Neural crest cell (in vitro differentiated cells): ENCODE results near the gene AMIGO3. TPM values are rescaled to one million over a fixed set of nuclear protein-coding genes. Genes with fewer than 3 reads are reported as not detected.

ENCODE experiments used
- DNase-seq: peaks from one replicate; pipeline ENCODE4 v3.0.0; 2021; ENCODE audit warnings: low read depth, mixed read lengths, low spot score
- H3K27ac Mint-ChIP-seq: one replicate; pipeline ENCODE4 v1.8.0; 2021; ENCODE audit warnings: mild to moderate bottlenecking, mixed read lengths; ENCODE audit not compliant: unreplicated experiment
- H3K27me3 Mint-ChIP-seq: 2 replicates; pipeline ENCODE4 v1.8.0; 2021; ENCODE audit warnings: low read depth, mild to moderate bottlenecking, mixed read lengths
- H3K36me3 Mint-ChIP-seq: 2 replicates; pipeline ENCODE4 v1.8.0; 2021; ENCODE audit warnings: low read depth, mild to moderate bottlenecking, mixed read lengths
- H3K4me1 Mint-ChIP-seq: 2 replicates; pipeline ENCODE4 v1.8.0; 2021; ENCODE audit warnings: mixed read lengths
- H3K4me3 Mint-ChIP-seq: one replicate; pipeline ENCODE4 v1.8.0; 2021; ENCODE audit warnings: mild to moderate bottlenecking, mixed read lengths
- H3K9me3 Mint-ChIP-seq: 2 replicates; pipeline ENCODE4 v1.8.0; 2021; ENCODE audit warnings: mixed read lengths
- total RNA-seq: library from RNA; stranded (reverse); gene quantifications from 2 replicates; pipeline ENCODE4 v1.2.1, GENCODE V29; 2021
- TF ChIP-seq, protein P1 (sequence below): fragments of 200-600 bp; sonication (generic); conservative IDR thresholded peaks from 2 replicates; pipeline ENCODE4 v1.5.0; 2021; ENCODE audit warnings: antibody characterized with exemption, mild to moderate bottlenecking

AMIGO3 gene
- total RNA-seq, 1 donor from 2014 or later, result 0.96 TPM

DNA sequence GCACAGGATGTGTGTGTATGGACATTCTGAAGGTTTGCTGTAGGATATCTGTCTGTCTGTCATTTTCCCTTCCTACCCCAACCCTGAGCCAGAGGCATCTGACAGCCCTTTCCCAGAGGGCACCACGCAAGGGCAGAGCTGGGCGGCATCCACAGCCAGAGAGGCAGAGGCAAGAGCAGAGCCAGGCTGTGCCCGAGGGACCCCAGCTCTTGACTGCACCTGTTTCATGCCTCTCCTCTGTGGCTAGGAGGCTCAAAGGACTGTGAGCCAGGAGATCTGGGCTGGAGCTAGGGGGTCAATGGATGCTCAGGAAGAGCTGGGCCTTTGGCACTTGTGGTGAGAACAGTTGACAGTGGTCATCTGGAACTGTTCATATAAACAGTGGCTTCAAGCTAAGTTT is 50.1 kb downstream of the AMIGO3 start:
- no peak overlapping the region for H3K4me3 Mint-ChIP-seq
- TF ChIP-seq, protein P1, sequence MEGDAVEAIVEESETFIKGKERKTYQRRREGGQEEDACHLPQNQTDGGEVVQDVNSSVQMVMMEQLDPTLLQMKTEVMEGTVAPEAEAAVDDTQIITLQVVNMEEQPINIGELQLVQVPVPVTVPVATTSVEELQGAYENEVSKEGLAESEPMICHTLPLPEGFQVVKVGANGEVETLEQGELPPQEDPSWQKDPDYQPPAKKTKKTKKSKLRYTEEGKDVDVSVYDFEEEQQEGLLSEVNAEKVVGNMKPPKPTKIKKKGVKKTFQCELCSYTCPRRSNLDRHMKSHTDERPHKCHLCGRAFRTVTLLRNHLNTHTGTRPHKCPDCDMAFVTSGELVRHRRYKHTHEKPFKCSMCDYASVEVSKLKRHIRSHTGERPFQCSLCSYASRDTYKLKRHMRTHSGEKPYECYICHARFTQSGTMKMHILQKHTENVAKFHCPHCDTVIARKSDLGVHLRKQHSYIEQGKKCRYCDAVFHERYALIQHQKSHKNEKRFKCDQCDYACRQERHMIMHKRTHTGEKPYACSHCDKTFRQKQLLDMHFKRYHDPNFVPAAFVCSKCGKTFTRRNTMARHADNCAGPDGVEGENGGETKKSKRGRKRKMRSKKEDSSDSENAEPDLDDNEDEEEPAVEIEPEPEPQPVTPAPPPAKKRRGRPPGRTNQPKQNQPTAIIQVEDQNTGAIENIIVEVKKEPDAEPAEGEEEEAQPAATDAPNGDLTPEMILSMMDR, result no peak
- peaks cover 35% of the 10 kb centered on the region for H3K4me1 Mint-ChIP-seq
- no peak for DNase-seq
- H3K27me3 Mint-ChIP-seq, result peaks cover 2% of the 10 kb centered on the region
- H3K9me3 Mint-ChIP-seq, result no peaks in the 10 kb centered on the region
- H3K36me3 Mint-ChIP-seq, result no peaks in the 10 kb centered on the region
- no peak overlapping the region for H3K27ac Mint-ChIP-seq

DNA sequence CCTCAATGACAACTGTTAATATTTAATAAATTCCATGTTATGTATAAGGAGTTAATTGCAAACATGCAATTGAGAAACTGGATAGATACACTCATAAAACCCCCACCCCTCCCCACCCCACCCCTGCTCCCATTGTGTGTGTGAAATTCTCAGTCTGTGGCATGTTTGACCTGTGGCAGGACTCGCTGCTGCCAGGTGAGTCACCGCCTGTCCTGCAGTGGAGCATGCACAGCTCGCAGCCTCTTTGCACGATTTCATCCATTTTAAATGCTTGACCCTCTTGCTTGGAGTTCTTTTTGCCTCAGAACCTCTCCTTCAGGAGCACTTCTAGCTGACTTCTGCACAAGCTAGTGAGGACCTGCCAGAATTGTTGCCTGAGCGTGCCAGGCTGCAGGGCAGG is 50.6 kb downstream of the AMIGO3 start:
- no peak for DNase-seq
- H3K27ac Mint-ChIP-seq, result no peak overlapping the region
- H3K4me1 Mint-ChIP-seq, result peaks cover 34% of the 10 kb centered on the region
- H3K36me3 Mint-ChIP-seq, result no peaks in the 10 kb centered on the region
- TF ChIP-seq, protein P1, result no peak
- no peak overlapping the region for H3K4me3 Mint-ChIP-seq
- H3K27me3 Mint-ChIP-seq, result peaks cover 2% of the 10 kb centered on the region
- no peaks in the 10 kb centered on the region for H3K9me3 Mint-ChIP-seq

DNA sequence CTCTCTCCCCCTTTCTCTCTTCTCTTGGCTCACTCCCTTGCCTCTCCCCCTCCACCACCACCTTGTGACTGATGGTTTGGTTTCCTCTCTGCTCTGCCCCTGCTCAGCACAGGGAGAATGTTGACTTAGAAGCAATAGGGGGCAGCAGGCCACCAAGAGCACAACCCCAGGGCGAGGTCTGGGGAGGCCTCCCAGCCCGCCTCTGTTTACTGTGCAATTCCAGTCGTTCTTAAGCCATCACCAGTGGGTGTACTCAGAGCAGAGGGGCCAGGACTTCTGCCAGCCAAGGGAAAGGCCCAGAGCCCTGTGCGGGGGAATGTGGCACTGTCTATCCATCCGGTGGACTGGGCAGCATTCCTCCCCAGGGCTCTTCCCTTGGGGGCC is 51.1 kb downstream of the AMIGO3 start:
- no peak for DNase-seq
- no peaks in the 10 kb centered on the region for H3K27me3 Mint-ChIP-seq
- peaks cover 29% of the 10 kb centered on the region for H3K4me1 Mint-ChIP-seq
- peak overlapping the region; percentile 3 for H3K4me3 Mint-ChIP-seq
- peak overlapping the region; percentile 37 for H3K27ac Mint-ChIP-seq
- TF ChIP-seq, protein P1, result no peak
- H3K36me3 Mint-ChIP-seq, result no peaks in the 10 kb centered on the region
- no peaks in the 10 kb centered on the region for H3K9me3 Mint-ChIP-seq

DNA sequence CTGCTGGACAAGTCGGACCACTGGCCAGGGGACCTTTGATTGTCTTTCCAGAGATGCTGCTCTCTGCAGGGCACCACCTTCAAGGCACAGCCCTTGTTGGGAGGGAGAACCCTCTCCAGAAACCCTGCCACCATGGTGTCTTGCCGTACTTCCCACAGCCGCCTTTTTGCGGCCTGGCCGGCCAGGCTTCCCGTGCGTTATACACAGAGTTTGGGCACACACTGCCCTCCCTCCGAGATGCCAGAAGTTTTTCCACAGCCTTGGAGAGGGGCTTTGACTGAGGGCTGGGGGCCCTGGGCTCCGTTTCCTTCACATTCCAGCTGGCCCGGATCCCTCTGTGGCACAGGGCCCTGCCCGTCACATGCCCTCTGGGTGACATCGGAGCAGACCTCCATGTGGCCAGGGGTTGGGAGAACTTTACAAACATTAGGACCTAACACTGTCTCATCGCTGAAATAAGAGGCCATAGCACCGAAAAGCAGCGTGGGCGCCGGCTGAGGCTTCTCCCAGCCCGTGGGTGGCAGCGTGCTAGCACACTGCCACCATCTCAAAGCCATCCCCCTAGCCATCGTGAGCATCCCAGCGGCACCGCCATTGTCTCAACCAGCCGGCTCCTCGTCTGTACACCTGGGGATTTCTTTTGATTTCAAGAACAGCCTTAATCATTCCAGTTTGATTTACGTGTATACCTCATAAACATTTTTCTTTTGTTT is 51.6 kb downstream of the AMIGO3 start:
- Mint-ChIP-seq H3K27ac (peak overlapping the region; percentile 27), H3K36me3 (no peaks in the 10 kb centered on the region)

More for the DNA sequence above, 51.6 kb downstream of the AMIGO3 start:
- no peak for DNase-seq
- Mint-ChIP-seq H3K4me3 (peak overlapping the region; percentile 15), H3K4me1 (peaks cover 25% of the 10 kb centered on the region), H3K27me3 (no peaks in the 10 kb centered on the region), H3K9me3 (no peaks in the 10 kb centered on the region)
- TF ChIP-seq, protein P1, result no peak

Other genes starting within 250 kb of the AMIGO3 start
- 93.9 and 98.6 TPM in 2 replicates for gene DAG1, start 249.4 kb downstream of the AMIGO3 start, total RNA-seq
- gene BSN, start 165.2 kb downstream of the AMIGO3 start, total RNA-seq, result 6.1 and 6.5 TPM in 2 replicates
- gene APEH, start 45.3 kb downstream of the AMIGO3 start, total RNA-seq, result 150 and 162 TPM in 2 replicates
- gene MST1, start 30.2 kb downstream of the AMIGO3 start, total RNA-seq, result 15.0 and 18.1 TPM in 2 replicates
- gene RNF123, start 30.1 kb downstream of the AMIGO3 start, total RNA-seq, result 42.4 and 44.9 TPM in 2 replicates
- gene GMPPB, start 4.3 kb upstream of the AMIGO3 start, total RNA-seq, result 40.1 and 46.1 TPM in 2 replicates
- gene IP6K1, start 66.9 kb upstream of the AMIGO3 start, total RNA-seq, result 54.9 and 63.3 TPM in 2 replicates
- 0.12 and 0.16 TPM in 2 replicates for gene CDHR4, start 80.2 kb upstream of the AMIGO3 start, total RNA-seq
- gene INKA1, start 83.6 kb upstream of the AMIGO3 start, total RNA-seq, result 15.5 and 17.3 TPM in 2 replicates
- gene UBA7, start 94.3 kb upstream of the AMIGO3 start, total RNA-seq, result 4.2 and 6.0 TPM in 2 replicates
- gene TRAIP, start 136.9 kb upstream of the AMIGO3 start, total RNA-seq, result 33.4 and 38.1 TPM in 2 replicates
- 41.2 and 43.1 TPM in 2 replicates for gene CAMKV, start 150.2 kb upstream of the AMIGO3 start, total RNA-seq
- gene MST1R, start 184.2 kb upstream of the AMIGO3 start, total RNA-seq, result 1.4 and 2.6 TPM in 2 replicates
- 11.5 and 13.1 TPM in 2 replicates for gene MON1A, start 210.1 kb upstream of the AMIGO3 start, total RNA-seq
- 117 and 128 TPM in 2 replicates for gene RBM6, start 220.5 kb upstream of the AMIGO3 start, total RNA-seq